Lower lobe of right lung (tissue), 2 donors: ENCODE data around the gene FRMD3. TPM values are rescaled to one million over a fixed set of nuclear protein-coding genes. Genes with fewer than 3 reads are reported as not detected.
A peak's percentile ranks its signal among the peaks of the same experiment; 100 is the strongest.

Experiments used
- ATAC-seq, 2 donors: fragments of 200-7000 bp; cut with Tn5 transposase; one replicate each; pipeline ENCODE4 v1.9.1; 2020 to 2022; ENCODE audit warnings: mild to moderate bottlenecking in 2 of 2, moderate library complexity in 2 of 2
- DNase-seq: peaks from one replicate; pipeline ENCODE4 v3.0.0-alpha.2; 2020
- H3K27ac ChIP-seq: fragments of 200-600 bp; one replicate; pipeline ENCODE4 v1.8.0; 2022
- H3K27me3 ChIP-seq: fragments of 200-600 bp; one replicate; pipeline ENCODE4 v1.8.0; 2022; ENCODE audit warnings: low read depth
- H3K36me3 ChIP-seq: fragments of 200-600 bp; one replicate; pipeline ENCODE4 v1.8.0; 2022; ENCODE audit warnings: mild to moderate bottlenecking
- H3K4me1 ChIP-seq: fragments of 200-600 bp; one replicate; pipeline ENCODE4 v1.8.0; 2022
- H3K4me3 ChIP-seq: fragments of 200-600 bp; one replicate; pipeline ENCODE4 v1.8.0; 2022; ENCODE audit warnings: mild to moderate bottlenecking
- H3K9me3 ChIP-seq: fragments of 200-600 bp; one replicate; pipeline ENCODE4 v1.8.0; 2022
- intact Hi-C: fragments of 100-400 bp; cut with DNase I; formaldehyde crosslinking; loops from one replicate; pipeline ENCODE4 v1.11.0; 2022
- total RNA-seq: library from RNA; stranded (reverse); fragmentation: NEBNext Ultra II Directional; extraction: Animal tissue kit (Norgen Biotek cat#: 25700); gene quantifications from one replicate; pipeline ENCODE4 v1.2.1, GENCODE V29; 2021
- TF ChIP-seq, protein P1 (sequence below): fragments of 200-600 bp; IDR thresholded peaks from one replicate; pipeline ENCODE4 v1.8.0; 2022; ENCODE audit warnings: antibody characterized with exemption, mild to moderate bottlenecking
- donor health status: DM: no; HTN: yes; CAD: no; lungs with severe emphysema.

FRMD3 gene
- total RNA-seq, 1 donor from 2014 or later, result 9.7 TPM

DNA sequence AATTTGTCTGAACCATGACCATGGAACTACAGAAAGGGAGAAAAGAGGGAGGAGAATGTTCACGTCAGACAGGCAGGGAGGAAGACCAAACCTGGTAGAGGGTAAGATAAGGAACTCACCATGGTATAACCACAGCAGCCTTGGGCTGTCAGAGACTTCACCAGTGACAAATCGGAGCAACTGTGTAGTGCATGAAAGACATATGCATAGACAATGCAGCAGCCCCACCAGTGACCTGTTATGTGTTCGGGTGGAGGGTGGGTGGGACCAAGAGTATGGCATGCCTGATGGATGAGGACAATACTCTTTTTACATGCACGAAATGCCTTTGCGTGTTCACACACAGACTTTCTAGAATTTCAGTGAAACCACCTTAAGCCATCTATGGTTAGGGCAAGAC lies 253.5 kb downstream of the FRMD3 start:
- H3K4me3 ChIP-seq, result no peak overlapping the region
- peaks cover 17% of the 10 kb centered on the region for H3K4me1 ChIP-seq
- ATAC-seq (no peak), DNase-seq (no peak)
- H3K9me3 ChIP-seq, result no peaks in the 10 kb centered on the region
- no peaks in the 10 kb centered on the region for H3K36me3 ChIP-seq
- intact Hi-C loops, result no loop called here
- TF ChIP-seq, protein P1, sequence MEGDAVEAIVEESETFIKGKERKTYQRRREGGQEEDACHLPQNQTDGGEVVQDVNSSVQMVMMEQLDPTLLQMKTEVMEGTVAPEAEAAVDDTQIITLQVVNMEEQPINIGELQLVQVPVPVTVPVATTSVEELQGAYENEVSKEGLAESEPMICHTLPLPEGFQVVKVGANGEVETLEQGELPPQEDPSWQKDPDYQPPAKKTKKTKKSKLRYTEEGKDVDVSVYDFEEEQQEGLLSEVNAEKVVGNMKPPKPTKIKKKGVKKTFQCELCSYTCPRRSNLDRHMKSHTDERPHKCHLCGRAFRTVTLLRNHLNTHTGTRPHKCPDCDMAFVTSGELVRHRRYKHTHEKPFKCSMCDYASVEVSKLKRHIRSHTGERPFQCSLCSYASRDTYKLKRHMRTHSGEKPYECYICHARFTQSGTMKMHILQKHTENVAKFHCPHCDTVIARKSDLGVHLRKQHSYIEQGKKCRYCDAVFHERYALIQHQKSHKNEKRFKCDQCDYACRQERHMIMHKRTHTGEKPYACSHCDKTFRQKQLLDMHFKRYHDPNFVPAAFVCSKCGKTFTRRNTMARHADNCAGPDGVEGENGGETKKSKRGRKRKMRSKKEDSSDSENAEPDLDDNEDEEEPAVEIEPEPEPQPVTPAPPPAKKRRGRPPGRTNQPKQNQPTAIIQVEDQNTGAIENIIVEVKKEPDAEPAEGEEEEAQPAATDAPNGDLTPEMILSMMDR, result no peak
- no peak overlapping the region for H3K27ac ChIP-seq
- no peaks in the 10 kb centered on the region for H3K27me3 ChIP-seq

DNA sequence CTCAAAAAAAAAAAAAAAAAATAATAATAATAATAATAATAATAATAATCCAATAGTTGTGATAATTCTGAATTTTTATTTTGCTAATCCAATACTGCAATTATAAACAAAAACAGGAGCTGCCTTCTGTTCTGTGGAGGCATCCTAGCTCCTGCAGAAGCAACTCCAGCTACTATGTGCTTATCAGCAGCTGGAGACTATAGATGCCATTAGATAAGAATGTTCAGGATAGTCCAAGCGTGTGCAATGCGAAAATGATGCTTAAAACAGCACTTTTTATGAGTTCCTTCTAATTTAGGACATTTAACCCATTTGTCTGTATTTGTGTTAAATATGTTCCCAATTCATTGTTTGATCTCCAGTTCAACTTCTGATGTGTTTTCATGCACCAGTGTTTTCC lies 254.7 kb downstream of the FRMD3 start:
- intact Hi-C loops, result no loop called here
- DNase-seq (no peak), ATAC-seq (no peak)
- Histone ChIP-seq H3K4me1 (peaks cover 17% of the 10 kb centered on the region), H3K27me3 (no peaks in the 10 kb centered on the region), H3K4me3 (no peak overlapping the region), H3K36me3 (no peaks in the 10 kb centered on the region), H3K27ac (no peak overlapping the region), H3K9me3 (no peaks in the 10 kb centered on the region)
- TF ChIP-seq, protein P1, result no peak

DNA sequence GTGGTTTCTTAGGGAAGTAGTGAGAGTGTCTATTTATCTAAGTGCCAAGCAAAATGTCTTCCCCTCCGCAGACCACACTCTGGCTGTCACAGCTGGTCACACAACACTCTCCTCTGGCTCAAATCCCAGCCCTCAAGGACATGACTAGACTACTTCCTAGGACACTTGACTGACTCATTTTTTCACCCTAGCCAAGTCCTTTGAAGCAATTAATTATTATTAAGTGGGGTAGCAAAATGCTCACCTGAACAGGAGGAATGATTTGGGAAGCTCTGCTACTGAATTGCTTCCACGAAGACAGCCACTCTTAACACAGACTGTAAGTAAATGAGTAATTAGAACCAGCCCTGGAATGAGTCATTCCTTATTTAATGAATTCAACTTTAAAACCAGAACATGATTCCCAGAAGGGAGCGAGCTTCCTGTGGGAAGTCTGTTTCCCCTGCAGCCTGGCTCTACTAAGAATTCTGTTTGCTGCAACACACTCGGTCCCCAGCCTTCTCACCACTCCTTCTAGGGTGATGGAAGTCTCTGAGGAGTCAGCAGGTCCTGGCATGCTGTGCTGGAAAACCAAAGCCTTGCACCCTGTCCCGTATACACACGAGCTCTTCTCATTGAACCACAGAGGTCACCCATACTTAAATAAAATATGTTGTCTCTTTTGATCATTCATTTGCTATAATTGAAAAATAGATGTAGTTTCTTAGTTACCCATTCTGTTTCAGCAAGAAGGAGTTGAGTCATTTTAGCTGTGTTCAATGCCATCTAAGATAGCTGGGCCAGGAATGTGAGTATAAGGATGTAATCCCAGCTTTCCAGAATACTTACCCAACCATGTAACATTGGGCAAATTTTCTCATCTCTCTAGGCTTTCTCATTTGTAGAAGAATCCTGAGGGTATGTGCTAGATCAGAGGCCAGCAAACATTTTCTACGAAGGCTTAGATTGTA lies 256.6 kb downstream of the FRMD3 start:
- H3K27ac ChIP-seq, result no peak overlapping the region
- intact Hi-C loops, result no loop called here
- no peak overlapping the region for H3K4me3 ChIP-seq
- ATAC-seq, result peak; percentile 85 to 88
- DNase-seq, result no peak
- peaks cover 17% of the 10 kb centered on the region for H3K4me1 ChIP-seq
- no peaks in the 10 kb centered on the region for H3K36me3 ChIP-seq
- H3K9me3 ChIP-seq, result no peaks in the 10 kb centered on the region
- no peaks in the 10 kb centered on the region for H3K27me3 ChIP-seq
- TF ChIP-seq, protein P1, result no peak

DNA sequence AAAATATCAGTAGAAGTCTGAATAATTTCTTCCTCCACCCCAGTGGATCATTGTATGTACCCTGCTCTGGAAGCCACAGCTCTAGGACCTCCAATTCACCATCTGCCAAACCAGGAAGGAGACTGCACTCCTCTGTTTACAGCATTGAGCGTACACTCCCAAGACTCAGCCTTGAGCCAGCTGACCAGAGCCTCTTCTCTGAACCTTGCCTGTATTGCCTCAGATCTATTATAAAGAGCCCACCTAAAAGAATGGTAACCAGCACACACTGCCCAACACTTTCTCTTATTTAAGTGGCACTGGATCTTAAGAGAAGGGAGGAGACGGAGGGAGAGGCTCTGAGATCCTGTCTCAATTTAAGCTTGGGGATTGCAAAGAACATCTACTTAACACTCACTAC lies 257.4 kb downstream of the FRMD3 start:
- Histone ChIP-seq H3K9me3 (no peaks in the 10 kb centered on the region), H3K4me1 (peaks cover 17% of the 10 kb centered on the region), H3K4me3 (no peak overlapping the region), H3K27me3 (no peaks in the 10 kb centered on the region), H3K27ac (no peak overlapping the region), H3K36me3 (no peaks in the 10 kb centered on the region)
- TF ChIP-seq, protein P1, result no peak
- intact Hi-C loops, result no loop called here
- DNase-seq, result no peak
- ATAC-seq, result peak; percentile 22 to 35

DNA sequence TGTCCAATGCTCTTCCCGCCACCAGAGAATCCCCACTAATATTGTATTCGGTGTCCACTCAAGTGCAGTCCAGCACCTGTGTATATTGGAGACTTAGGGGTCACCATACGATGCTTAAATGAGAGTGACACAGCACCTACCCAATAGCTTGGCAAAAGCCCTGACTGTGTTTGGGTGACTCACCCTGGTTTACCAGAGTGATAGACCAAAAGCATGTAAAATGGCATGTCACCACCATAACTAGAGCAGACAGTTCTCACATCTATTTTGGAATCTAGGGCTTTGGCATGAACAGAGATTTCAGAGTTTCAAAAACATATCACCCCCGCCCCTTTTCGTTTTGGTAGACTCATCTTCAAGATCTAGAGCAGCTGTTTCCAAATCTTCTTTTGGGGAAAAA lies 257.9 kb downstream of the FRMD3 start:
- Histone ChIP-seq H3K27me3 (no peaks in the 10 kb centered on the region), H3K27ac (no peak overlapping the region), H3K4me3 (no peak overlapping the region), H3K36me3 (no peaks in the 10 kb centered on the region), H3K4me1 (peaks cover 17% of the 10 kb centered on the region), H3K9me3 (no peaks in the 10 kb centered on the region)
- intact Hi-C loops, result no loop called here
- TF ChIP-seq, protein P1, result no peak
- peak in 1 of 2 donors; percentile 32 for ATAC-seq
- no peak for DNase-seq
